HG03135 (cell line): ENCODE measurements around the gene CCNG1.
"Not testable (repeated sequence)": the region's sequence is repeated elsewhere in the genome, so short reads cannot be mapped to it uniquely, and the experiment has no call there.

Experiments used
- ATAC-seq: cut with Tn5 transposase; IDR thresholded peaks from one replicate; pipeline ENCODE4 v1.9.1; 2021; ENCODE audit warnings: mild to moderate bottlenecking, moderate library complexity; ENCODE audit not compliant: unreplicated experiment

The CCNG1 gene

DNA sequence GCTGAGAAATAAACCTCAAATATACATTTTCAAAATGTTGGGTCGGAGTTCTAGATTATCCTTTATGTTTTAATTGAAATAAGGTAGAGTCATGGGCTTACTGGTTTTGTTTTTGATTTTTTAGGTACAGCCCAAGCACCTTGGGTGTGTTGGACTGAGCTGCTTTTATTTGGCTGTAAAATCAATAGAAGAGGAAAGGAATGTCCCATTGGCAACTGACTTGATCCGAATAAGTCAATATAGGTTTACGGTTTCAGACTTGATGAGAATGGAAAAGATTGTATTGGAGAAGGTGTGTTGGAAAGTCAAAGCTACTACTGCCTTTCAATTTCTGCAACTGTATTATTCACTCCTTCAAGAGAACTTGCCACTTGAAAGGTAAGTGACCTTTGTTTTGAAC lies 3.6 kb downstream of the CCNG1 start:
- no peak for ATAC-seq

DNA sequence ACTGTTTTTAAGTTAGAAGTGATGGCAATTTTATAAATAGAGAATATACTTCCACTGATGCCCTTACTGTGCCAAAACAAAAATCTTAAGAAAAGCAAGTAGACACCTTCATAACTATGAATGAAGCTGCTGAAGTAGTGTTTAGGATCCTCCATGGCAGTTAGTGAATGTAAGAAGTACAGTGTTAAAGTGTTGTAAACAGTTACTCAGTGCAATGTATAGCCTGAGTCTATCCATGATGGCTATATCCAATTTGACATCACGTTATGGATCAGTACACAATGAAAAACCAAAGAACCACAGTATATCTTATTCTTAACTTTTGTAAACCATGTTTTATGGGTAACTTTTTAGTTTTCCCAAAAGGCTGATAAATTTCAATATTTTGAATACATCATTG lies 7.1 kb downstream of the CCNG1 start:
- ATAC-seq = no peak

DNA sequence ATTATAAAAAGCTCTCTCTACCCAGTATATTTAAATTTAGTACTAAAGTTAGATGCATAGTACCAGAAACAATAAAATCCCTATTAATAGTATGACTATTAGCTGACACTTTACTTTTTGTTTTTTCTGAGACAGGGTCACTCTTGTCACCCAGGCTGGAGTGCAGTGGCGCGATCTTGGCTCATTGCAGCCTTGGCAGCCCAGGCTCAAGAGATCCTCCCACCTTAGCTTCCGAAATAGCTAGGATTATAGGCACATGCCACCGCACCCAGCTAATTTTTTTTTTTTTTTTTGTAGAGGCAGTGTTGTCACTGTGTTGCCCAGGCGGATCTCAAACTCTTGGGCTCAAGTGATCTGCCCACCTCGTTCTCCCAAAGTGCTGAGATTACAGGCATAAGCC lies 8.0 kb downstream of the CCNG1 start:
- no peak for ATAC-seq

DNA sequence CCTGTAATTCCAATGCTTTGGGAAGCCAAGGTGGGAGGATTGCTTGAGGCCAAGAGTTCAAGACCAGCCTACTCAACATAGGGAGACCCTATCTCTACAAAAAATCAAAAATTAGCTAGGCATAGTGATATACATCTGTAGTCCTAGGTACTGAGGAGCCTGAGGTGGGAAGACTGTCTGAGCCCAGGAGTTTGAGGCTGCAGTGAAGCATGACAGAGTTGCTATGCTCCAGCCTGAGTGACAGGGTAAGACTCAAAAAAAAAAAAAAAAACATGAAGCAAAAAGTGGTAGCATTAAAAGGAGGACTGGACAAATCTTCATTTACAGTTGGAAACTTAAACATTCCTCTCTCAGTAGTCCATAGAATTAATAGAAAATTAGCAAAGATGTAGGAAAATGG lies 9.8 kb downstream of the CCNG1 start:
- ATAC-seq = no peak

DNA sequence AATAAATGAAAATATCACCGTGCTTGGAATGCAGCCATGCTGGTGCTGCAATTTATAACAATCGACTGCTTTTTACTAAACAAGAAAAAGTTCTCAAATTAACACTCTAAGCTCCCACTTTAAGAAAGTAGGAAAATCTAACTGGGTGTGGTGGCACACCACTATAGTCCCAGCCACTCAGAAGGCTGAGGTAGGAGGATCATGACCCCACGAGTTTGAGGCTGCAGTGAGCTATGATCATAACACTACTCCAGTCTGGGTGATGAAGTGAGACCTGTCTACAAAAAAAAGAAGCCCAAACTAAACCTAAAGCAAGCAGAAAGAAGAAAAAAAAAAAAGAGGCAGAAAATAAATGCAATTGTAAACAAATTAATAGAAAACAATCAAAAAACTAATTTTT lies 10.5 kb downstream of the CCNG1 start:
- no peak for ATAC-seq

DNA sequence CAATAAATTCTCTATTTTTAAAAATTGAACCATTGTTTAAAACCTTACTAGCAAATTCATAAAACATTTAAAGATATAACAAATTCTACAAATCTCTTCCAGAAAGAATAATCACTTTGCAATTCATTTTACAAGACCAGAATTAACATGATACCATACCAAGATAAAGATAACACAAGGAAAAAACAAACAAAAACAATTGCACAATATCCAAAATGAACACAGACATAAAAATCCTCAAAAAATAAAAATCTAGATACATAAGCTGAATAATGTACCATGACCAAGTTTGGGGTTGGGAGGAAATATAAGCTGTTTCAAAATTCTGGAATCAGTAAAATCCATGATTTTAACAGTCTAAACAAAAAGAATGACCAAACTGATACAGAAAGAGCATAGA lies 11.1 kb downstream of the CCNG1 start:
- no peak for ATAC-seq

DNA sequence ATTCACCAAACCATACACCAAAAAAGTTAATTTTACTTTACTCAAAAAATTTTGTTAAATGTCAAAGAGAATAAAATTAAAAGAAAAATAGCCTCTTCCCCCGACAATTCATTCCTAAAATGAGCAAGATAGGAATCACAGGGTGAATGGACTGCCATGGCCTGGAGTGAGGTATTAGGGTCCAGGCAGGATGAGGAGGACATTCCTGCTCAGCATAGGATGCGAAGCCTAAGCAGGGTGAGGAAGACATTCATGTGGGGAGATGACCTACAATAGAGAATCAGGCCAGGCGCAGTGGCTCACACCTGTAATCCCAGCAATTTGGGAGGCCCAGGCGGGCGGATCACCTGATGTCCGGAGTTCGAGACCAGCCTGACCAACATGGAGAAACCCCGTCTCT lies 14.1 kb downstream of the CCNG1 start:
- ATAC-seq = no peak

DNA sequence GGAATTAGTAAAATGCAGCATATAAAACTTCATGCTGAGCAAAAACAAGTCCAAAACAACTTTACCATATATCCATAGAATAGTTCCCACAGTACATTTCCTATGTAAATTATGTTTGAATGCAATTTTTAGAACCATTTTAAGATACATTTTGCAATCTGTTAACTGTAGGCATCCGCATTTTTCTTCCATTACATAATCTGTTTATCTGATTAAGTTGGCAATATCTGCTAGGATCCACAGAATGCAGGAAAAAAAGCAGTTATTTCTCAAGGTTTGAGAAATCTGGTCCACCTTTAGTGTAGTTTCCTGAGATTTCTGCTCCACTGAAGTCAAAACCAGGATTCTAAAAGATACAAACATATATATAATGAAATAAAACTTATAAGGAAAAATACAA lies 16.3 kb downstream of the CCNG1 start:
- no peak for ATAC-seq

DNA sequence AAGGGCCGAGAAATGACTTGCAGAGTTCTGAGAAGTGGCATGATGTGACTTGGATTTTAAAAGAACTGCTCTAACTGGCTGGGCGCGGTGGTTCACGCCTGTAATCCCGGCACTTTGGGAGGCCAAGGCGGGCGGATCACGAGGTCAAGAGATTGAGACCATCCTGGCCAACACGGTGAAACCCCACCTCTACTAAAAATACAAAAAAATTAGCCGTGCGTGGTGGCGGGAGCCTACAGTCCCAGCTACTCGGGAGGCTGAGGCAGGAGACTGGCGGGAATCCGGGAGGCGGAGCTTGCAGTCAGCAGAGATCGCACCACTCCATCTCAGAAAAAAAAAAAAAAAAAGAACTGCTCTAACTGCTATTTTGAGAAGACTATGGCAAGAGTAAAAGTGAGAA lies 18.0 kb downstream of the CCNG1 start:
- not testable (repeated sequence) for ATAC-seq

DNA sequence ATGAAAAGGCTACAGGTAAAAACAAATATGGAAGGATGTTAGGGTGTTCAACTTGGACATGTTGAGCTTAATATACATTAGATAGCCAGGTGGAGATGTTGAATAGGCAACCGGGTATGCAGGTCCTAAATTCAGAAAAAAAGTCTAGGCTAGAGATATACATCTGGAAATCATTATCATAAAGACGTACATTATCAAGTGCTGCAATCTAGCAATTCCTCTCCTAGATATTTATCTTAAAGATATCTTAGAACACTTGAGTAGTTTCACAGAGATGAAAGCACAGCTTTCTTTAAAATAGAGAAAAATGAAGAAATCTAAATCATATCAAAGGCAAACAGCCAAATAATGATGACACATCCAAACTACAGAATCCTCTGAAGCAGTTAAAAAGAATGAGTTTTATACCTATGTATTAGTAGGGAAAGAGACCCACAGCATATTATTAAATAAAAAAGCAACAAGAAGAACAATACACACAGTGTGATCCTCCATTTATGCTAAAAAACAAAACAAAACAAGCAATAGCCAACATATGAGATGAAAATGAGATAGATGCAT lies 18.7 kb downstream of the CCNG1 start:
- ATAC-seq = no peak

DNA sequence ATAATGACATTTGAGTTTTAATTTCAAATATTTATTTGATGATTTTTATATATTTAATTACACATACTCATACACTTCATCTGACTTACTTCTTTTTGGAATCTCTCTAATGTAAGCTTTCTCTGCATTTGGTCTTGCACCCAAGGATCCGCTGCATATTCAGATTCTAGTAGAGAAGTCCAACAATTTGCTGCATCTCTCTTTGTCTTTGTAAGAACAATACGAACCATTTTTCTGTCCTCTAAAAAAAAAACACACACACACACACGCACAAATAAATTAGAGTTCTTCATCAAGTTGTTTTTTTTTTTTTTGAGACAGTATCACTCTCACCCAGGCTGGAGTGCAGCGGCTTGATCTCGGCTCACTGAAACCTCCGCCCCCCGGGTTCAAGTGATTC lies 19.4 kb downstream of the CCNG1 start:
- no peak for ATAC-seq

DNA sequence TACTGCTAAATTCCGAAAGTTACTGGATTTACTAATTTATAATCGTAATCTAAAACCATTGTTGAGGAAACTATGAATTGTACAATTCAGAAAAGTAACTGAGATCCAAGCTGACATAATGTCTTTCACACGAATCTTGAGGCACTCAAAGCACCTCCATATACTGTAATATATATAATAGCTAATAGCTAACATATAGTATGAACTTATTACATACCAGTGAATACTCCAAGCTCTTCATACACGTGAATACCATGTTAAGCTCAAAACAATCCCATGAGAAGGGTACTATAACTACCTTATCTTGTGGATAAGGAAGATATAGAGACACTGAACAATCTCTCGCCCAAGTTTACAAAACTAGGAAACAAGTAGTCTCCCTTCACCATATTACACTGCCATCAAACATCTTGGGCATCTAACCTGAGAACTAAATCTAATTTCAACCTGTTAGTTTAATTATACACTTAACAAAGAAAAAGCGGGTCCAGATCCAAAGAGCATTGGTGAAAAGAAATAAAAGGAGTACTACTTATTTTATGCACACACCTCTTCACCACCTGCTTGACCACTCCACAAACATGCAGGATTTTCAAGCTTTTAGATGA lies 21.5 kb downstream of the CCNG1 start:
- ATAC-seq = no peak

DNA sequence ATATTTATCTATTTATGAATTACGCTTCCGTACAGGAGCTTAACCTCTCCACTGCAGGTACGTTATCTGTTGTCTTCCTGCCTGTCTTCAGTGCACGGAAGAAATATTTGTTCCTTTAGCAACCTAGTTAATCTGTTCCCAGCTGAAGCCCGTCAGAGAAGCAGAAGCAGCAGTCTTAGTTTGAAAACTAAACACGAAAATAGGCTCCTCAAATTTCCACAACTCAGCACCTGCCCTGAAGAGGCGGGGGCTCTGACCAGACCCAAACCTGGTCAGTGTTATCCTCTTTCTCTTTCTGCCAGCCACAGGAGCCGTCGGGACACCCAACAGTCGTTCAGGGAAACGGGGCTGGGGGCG lies 22.0 kb downstream of the CCNG1 start:
- peak; percentile 16 for ATAC-seq

DNA sequence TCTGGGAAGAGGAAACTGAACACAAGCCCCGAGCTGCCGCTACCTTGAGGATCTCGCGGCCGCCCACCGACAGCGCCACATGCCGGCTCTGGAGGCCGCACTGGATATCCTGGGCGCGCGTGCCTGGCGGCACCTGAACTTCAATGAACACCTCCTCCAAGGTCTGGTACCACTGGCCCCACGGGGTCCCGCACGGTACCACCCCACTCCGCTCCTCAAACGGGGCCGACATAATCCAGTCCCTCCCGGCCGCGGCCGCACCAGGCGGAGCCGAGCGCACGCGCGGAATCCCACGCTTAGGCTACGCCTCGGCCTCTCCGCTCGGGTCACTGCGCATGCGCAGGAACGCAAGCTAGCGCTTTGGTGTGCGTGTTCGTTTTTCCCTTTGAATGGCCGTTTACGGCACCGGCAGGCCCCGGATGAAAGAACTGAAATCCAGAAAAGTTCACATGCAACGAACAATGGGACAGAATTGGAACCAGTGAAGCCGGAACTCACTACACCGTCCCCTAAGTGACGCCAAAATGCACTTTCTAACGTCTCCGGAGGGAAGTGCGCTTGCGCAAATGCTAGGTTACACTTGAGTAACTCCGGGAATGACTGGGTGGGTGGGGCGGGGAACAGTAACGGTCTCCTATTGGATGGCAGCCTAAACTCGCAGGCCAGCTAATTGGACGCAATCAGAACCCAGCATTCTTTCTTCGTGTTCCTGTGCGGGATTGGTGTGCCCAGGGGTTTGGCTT lies 22.6 kb downstream of the CCNG1 start, which contains the start of gene NUDCD2:
NUDCD2 (minus strand) TSS at position 284 of the 743 bp plus-strand sequence; CDS start at position 232, 52 bp downstream.
- peak; percentile 80 for ATAC-seq

DNA sequence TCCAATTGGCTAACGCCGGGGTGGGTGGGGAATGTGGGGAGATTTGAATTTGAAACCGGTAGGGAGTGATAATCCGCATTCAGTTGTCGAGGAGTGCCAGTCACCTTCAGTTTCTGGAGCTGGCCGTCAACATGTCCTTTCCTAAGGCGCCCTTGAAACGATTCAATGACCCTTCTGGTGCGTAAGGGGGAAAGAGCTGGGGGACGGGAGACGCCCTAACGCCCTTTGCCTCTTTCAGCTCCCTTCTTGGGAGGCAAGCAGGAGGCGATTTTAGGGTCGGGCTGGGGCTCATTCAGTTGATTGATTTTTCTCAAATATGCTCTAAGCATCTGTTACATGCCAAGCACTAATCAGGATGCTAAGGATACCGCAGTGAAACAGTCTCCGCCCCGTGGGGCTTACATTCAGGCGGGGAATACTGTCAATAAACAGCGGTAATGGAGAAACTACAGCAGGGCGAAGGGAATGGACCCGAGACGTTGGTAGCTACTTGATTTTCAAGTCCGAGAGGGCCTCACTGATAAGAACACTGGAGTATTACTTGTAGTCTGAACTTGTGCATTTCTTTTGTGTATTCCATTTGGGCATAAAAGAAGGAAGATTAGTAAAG lies 23.3 kb downstream of the CCNG1 start, which contains the start of gene HMMR:
HMMR (plus strand) TSS at position 71 of the 610 bp plus-strand sequence; CDS start at position 132, 61 bp downstream.
- ATAC-seq = peak; percentile 2

DNA sequence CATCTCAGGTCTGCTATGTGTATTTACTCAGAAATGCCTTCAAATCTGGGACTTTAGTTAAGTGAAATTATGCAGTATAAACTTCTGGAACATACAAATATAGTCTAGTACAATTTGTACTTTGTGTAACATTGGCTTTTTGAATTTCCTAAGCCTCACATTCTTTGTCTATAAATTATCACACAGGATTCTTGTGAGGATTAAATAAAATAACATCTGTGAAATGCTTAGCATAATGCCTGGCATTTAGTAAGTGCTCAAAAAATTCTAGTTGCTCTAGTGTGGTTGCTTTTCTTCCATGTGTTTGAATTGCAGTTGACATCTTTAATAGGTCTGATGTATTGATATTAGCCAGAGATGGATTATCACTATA lies 25.7 kb downstream of the CCNG1 start:
- ATAC-seq = no peak

DNA sequence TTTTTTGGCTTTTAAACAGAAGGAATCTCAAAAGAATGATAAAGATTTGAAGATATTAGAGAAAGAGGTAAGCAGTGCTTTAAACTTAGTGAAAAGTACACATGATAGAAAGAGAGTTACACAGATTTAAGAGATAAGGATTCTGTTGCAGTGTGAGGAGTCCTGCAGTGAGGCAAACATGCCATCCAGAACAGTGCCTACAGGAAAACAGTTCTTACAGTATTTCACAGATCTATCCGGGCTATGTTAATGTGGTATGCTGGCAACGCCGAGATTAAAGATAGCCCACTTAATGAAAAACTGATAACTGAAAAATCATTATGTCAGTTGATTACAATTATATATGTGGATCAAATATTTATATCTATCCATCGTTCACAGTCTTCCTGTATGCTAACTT lies 30.3 kb downstream of the CCNG1 start:
- ATAC-seq = no peak

DNA sequence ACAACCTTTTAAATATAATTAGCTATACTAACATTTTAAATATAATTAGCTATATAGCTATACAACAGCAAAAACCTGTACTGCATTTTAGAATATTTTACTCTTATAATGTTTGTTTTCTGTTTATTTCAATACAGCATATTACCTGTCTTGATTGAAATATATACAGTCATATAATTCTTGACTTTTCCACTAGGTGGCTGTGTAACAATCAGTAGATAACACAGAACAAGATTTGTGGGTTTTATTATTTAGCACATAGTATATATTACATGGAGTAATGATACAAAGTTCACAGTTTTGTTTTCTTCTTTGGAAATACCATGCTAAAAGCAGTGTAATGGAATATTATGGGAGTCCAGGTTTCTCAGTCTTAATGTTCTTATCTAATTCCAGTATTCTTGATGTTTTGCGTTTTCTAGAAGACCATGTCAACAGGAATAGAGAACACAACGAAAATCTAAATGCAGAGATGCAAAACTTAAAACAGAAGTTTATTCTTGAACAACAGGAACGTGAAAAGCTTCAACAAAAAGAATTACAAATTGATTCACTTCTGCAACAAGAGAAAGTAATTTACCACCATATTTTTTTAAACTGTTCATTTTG lies 36.3 kb downstream of the CCNG1 start:
- no peak for ATAC-seq

DNA sequence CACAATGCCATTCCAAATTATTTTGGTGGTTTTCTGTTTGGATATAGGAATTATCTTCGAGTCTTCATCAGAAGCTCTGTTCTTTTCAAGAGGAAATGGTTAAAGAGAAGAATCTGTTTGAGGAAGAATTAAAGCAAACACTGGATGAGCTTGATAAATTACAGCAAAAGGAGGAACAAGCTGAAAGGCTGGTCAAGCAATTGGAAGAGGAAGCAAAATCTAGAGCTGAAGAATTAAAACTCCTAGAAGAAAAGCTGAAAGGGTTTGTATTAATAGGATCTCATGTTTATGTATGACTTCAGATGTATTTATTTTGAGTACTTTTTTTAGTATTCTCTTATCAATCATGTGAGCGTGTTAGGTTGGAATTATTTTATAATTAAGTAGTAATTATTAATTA lies 38.0 kb downstream of the CCNG1 start:
- ATAC-seq = no peak

DNA sequence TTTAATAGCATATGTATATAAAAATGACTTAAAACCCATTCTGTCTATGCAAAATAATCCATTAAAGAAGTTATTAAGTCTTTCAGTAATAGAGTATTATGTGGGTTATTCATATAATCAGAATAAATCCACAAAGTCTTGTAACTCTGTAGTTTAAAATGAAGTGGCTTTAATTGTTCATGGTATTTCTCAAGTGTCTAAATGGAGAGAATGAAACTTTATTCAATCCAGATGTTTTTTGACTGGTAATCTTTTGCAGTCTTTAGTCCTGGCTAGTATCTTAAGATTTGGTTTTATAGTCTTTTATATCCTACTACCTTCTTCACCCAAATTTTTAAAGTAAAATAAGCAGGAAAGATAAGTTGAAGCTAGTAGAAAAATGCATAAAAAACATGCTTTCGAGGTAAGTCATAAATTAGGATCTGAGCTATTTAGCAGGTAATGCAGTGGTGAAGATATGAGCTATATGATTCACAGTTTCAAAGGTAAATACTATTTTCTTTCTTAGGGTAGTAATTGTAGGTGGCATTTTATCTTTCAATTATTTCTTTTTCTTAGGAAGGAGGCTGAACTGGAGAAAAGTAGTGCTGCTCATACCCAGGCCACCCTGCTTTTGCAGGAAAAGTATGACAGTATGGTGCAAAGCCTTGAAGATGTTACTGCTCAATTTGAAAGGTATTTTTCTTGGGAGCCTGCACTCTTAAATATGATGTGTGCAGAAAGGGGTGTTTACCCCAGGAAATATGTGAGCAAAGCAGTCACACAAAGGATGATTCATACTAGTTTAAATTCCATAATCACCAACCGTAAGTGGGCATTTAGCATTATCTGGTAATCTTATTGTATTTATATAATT lies 41.0 kb downstream of the CCNG1 start:
- no peak for ATAC-seq

DNA sequence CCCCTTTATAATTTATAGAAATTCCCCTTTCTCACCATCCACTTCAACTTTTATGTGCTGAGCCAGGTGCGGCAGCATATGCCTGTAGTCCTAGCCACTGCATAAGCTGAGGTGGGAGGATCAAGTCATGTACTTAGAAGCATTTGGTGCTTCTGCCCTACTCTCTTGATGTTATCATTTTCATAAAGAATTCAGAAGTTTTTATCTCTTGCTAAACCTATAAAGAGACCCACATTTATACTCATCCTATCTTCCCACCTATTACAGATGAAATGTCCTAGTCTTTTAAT lies 41.5 kb downstream of the CCNG1 start:
- ATAC-seq = no peak
